ENCODE measurements around the gene RNF212. TPM values are rescaled to one million over a fixed set of nuclear protein-coding genes. Genes with fewer than 3 reads are reported as not detected.

RNF212 gene
- polyA plus RNA-seq, 6 donors from 2014 or later, result 0.79 to 11.6 (median 2.0) TPM

GRCh38 chr4:1045595-1046201 lies 67.7 kb downstream of the RNF212 start:
- ATAC-seq (ENCODE audit: low read depth in 2 of 2) (no peak), DNase-seq (no peak)
- Mint-ChIP-seq H3K9me3 (no peaks in the 10 kb centered on the region), H3K36me3 (peaks cover 0 to 7% of the 10 kb centered on the region in 2 donors), H3K27me3 (peaks cover 23 to 57% (median 55%) of the 10 kb centered on the region in 3 donors), H3K27ac (peak overlapping the region in 2 of 6 donors; percentile 32 to 41), H3K4me3 (no peak overlapping the region), H3K4me1 (peaks cover 7 to 18% (median 15%) of the 10 kb centered on the region in 3 donors)

- DNase-seq, result no peak
- no peak overlapping the region for H3K4me3 Mint-ChIP-seq
- H3K27me3 Mint-ChIP-seq, result peaks cover 23 to 57% (median 55%) of the 10 kb centered on the region in 3 donors
- H3K9me3 Mint-ChIP-seq, result no peaks in the 10 kb centered on the region
- H3K4me1 Mint-ChIP-seq, result peaks cover 7 to 18% (median 15%) of the 10 kb centered on the region in 3 donors
- H3K27ac Mint-ChIP-seq, result no peak overlapping the region
- peaks cover 0 to 7% of the 10 kb centered on the region in 2 donors for H3K36me3 Mint-ChIP-seq
- ATAC-seq (ENCODE audit: low read depth in 2 of 2), result no peak
Measured at GRCh38 chr4:1045193-1045594, 68.2 kb downstream of the RNF212 start.

GRCh38 chr4:1044469-1045192 lies 68.7 kb downstream of the RNF212 start:
- ATAC-seq (ENCODE audit: low read depth in 2 of 2) (no peak), DNase-seq (no peak)
- Mint-ChIP-seq H3K36me3 (peaks cover 0 to 7% of the 10 kb centered on the region in 2 donors), H3K27me3 (peaks cover 23 to 57% (median 55%) of the 10 kb centered on the region in 3 donors), H3K4me3 (no peak overlapping the region), H3K4me1 (peaks cover 7 to 18% (median 15%) of the 10 kb centered on the region in 3 donors), H3K9me3 (no peaks in the 10 kb centered on the region), H3K27ac (no peak overlapping the region)

GRCh38 chr4:1043651-1044468 lies 69.5 kb downstream of the RNF212 start:
- Mint-ChIP-seq H3K27ac (no peak overlapping the region), H3K9me3 (no peaks in the 10 kb centered on the region), H3K27me3 (peaks cover 19 to 49% (median 48%) of the 10 kb centered on the region in 3 donors), H3K4me1 (peaks cover 3 to 12% (median 8%) of the 10 kb centered on the region in 3 donors), H3K36me3 (peaks cover 0 to 7% of the 10 kb centered on the region in 2 donors), H3K4me3 (no peak overlapping the region)
- DNase-seq (no peak), ATAC-seq (ENCODE audit: low read depth in 2 of 2) (no peak)

- no peak for DNase-seq
- Mint-ChIP-seq H3K27ac (no peak overlapping the region), H3K4me3 (no peak overlapping the region), H3K27me3 (peaks cover 15 to 43% (median 41%) of the 10 kb centered on the region in 3 donors), H3K9me3 (no peaks in the 10 kb centered on the region), H3K36me3 (peaks cover 0 to 7% of the 10 kb centered on the region in 2 donors), H3K4me1 (peaks cover 2 to 8% (median 7%) of the 10 kb centered on the region in 3 donors)
- no peak for ATAC-seq (ENCODE audit: low read depth in 2 of 2)
Measured at GRCh38 chr4:1043162-1043561, 70.2 kb downstream of the RNF212 start.

GRCh38 chr4:1042352-1043055 lies 70.9 kb downstream of the RNF212 start:
- ATAC-seq (ENCODE audit: low read depth in 2 of 2) (no peak), DNase-seq (no peak)
- peaks cover 11 to 37% (median 34%) of the 10 kb centered on the region in 3 donors for H3K27me3 Mint-ChIP-seq
- peaks cover 0 to 7% of the 10 kb centered on the region in 2 donors for H3K36me3 Mint-ChIP-seq
- H3K27ac Mint-ChIP-seq, result no peak overlapping the region
- H3K9me3 Mint-ChIP-seq, result no peaks in the 10 kb centered on the region
- no peak overlapping the region for H3K4me3 Mint-ChIP-seq
- H3K4me1 Mint-ChIP-seq, result peaks cover 2 to 8% (median 3%) of the 10 kb centered on the region in 3 donors

- peaks cover 0 to 5% of the 10 kb centered on the region in 2 donors for H3K36me3 Mint-ChIP-seq
- no peak for DNase-seq
- H3K4me3 Mint-ChIP-seq, result no peak overlapping the region
- no peaks in the 10 kb centered on the region for H3K9me3 Mint-ChIP-seq
- peaks cover 9 to 31% (median 29%) of the 10 kb centered on the region in 3 donors for H3K27me3 Mint-ChIP-seq
- peaks cover 0 to 8% (median 2%) of the 10 kb centered on the region in 3 donors for H3K4me1 Mint-ChIP-seq
- H3K27ac Mint-ChIP-seq, result no peak overlapping the region
- no peak for ATAC-seq (ENCODE audit: low read depth in 2 of 2)
Measured at GRCh38 chr4:1041936-1042330, 71.4 kb downstream of the RNF212 start.

- DNase-seq (no peak), ATAC-seq (ENCODE audit: low read depth in 2 of 2) (no peak)
- no peak overlapping the region for H3K4me3 Mint-ChIP-seq
- H3K9me3 Mint-ChIP-seq, result no peaks in the 10 kb centered on the region
- H3K36me3 Mint-ChIP-seq, result no peaks in the 10 kb centered on the region
- peaks cover 0 to 4% (median 0%) of the 10 kb centered on the region in 3 donors for H3K4me1 Mint-ChIP-seq
- no peak overlapping the region for H3K27ac Mint-ChIP-seq
- peaks cover 9 to 26% (median 23%) of the 10 kb centered on the region in 3 donors for H3K27me3 Mint-ChIP-seq
Measured at GRCh38 chr4:1041147-1041935, 72.0 kb downstream of the RNF212 start.

GRCh38 chr4:1040344-1041146 lies 72.8 kb downstream of the RNF212 start:
- H3K36me3 Mint-ChIP-seq, result no peaks in the 10 kb centered on the region
- no peak overlapping the region for H3K27ac Mint-ChIP-seq
- H3K4me3 Mint-ChIP-seq, result no peak overlapping the region
- peaks cover 9 to 23% (median 19%) of the 10 kb centered on the region in 3 donors for H3K27me3 Mint-ChIP-seq
- H3K4me1 Mint-ChIP-seq, result peaks cover 0 to 4% (median 0%) of the 10 kb centered on the region in 3 donors
- H3K9me3 Mint-ChIP-seq, result no peaks in the 10 kb centered on the region
- ATAC-seq (ENCODE audit: low read depth in 2 of 2) (no peak), DNase-seq (no peak)

- ATAC-seq (ENCODE audit: low read depth in 2 of 2) (no peak), DNase-seq (no peak)
- H3K9me3 Mint-ChIP-seq, result no peaks in the 10 kb centered on the region
- H3K27ac Mint-ChIP-seq, result no peak overlapping the region
- H3K4me1 Mint-ChIP-seq, result peaks cover 0 to 4% (median 0%) of the 10 kb centered on the region in 3 donors
- no peak overlapping the region for H3K4me3 Mint-ChIP-seq
- peaks cover 4 to 16% (median 11%) of the 10 kb centered on the region in 3 donors for H3K27me3 Mint-ChIP-seq
- H3K36me3 Mint-ChIP-seq, result no peaks in the 10 kb centered on the region
Measured at GRCh38 chr4:1039493-1040343, 73.6 kb downstream of the RNF212 start.

- Mint-ChIP-seq H3K27ac (no peak overlapping the region), H3K4me3 (no peak overlapping the region), H3K27me3 (peaks cover 4 to 16% (median 8%) of the 10 kb centered on the region in 3 donors), H3K9me3 (no peaks in the 10 kb centered on the region), H3K36me3 (no peaks in the 10 kb centered on the region), H3K4me1 (peaks cover 0 to 4% (median 0%) of the 10 kb centered on the region in 3 donors)
- ATAC-seq (ENCODE audit: low read depth in 2 of 2) (no peak), DNase-seq (no peak)
Measured at GRCh38 chr4:1038948-1039492, 74.3 kb downstream of the RNF212 start.

Data from naive B cell (primary cell).